ENCODE measurements around the gene EPHX1. TPM values are rescaled to one million over a fixed set of nuclear protein-coding genes. Genes with fewer than 3 reads are reported as not detected.

EPHX1 gene
- total and polyA plus RNA-seq, 2 of the 8 experiments (the other 6 are each of a cell fraction or from before 2014, with no cell fraction given): 45.3 to 79.1 TPM

DNA sequence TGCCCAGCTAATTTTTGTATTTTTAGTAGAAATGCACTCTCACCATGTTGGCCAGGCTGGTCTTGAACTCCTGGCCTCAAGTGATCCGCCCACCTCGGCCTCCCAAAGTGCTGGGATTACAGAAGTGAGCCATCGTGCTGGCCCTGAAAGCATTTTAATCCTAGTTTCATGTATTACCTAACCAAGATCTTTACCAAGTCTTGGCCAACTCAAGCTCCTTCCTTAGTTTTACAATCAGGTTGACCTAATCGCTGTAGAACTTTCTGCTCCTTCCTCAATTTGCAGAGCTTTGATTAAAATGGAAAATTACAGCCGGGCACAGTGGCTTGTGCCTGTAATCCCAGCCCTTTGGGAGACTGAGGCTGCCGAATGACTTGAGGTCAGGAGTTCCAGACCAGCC, 75.4 kb downstream of the EPHX1 start:
- Histone ChIP-seq H2BK15ac (ENCODE audit: low read length) (no peak overlapping the region), H2BK5ac (ENCODE audit: low read depth, low read length) (no peak overlapping the region), H3K9me3 (ENCODE audit: insufficient read depth in 2 of 2, low read depth in 1 of 2, low read length in 1 of 2) (no peaks in the 10 kb centered on the region), H3K27ac (ENCODE audit: low read depth, low read length) (no peak overlapping the region), H2BK12ac (ENCODE audit: low read depth, low read length) (no peak overlapping the region), H4K5ac (ENCODE audit: insufficient read length, low read depth, low read length) (no peak overlapping the region), H2BK120ac (replicated peaks; ENCODE audit: low read depth, low read length) (no peak overlapping the region), H2AK5ac (ENCODE audit: low read depth, low read length) (no peak overlapping the region), H3K23ac (ENCODE audit: insufficient read length) (no peak overlapping the region), H3K27me3 (replicated peaks in 1 of 4; ENCODE audit: control insufficient read depth in 3 of 4, extremely low read depth in 1 of 4, insufficient read depth in 3 of 4, low read length in 3 of 4) (peaks cover 0 to 26% (median 13%) of the 10 kb centered on the region in 4 experiments; a peak in 5 of 7 replicates), H3K56ac (replicated peaks; ENCODE audit: insufficient read length, low read depth, low read length) (no peak overlapping the region), H3K79me1 (ENCODE audit: low read depth, low read length) (peaks cover 6% of the 10 kb centered on the region; the same call in 1 of the 2 replicates), H4K91ac (replicated peaks; ENCODE audit: insufficient read length, low read length) (no peak overlapping the region), H2AFZ (ENCODE audit: low read length) (no peak overlapping the region), H3K36me3 (ENCODE audit: control insufficient read depth in 2 of 4, insufficient read depth in 4 of 4, low read length in 3 of 4) (no peaks in the 10 kb centered on the region), H3K23me2 (ENCODE audit: low read depth, low read length) (peaks cover 9% of the 10 kb centered on the region; the same call in 1 of the 2 replicates), H3K4ac (replicated peaks; ENCODE audit: insufficient read length, low read depth, low read length) (no peak overlapping the region), H3K79me2 (ENCODE audit: control insufficient read depth in 1 of 2, insufficient read depth in 2 of 2, low read length in 2 of 2) (peaks cover 0 to 5% of the 10 kb centered on the region in 2 experiments; a peak in 1 of 4 replicates), H3K9ac (replicated peaks in 1 of 4; ENCODE audit: extremely low read depth in 1 of 4, low read depth in 3 of 4, low read length in 3 of 4) (no peak overlapping the region), H3K4me2 (ENCODE audit: insufficient read depth in 1 of 2, low read depth in 2 of 2, low read length in 2 of 2) (no peak overlapping the region), H3K14ac (ENCODE audit: insufficient read length) (no peak overlapping the region), H3K18ac (ENCODE audit: extremely low read depth, low read length) (no peak overlapping the region), H3K4me3 (ENCODE audit: extremely low read depth in 1 of 4, insufficient read depth in 2 of 4, low read depth in 3 of 4, low read length in 4 of 4) (no peak overlapping the region), H4K8ac (ENCODE audit: extremely low read depth, insufficient read depth, low read length) (no peak overlapping the region), H2BK20ac (ENCODE audit: low read length) (no peak overlapping the region), H3K4me1 (replicated peaks in 1 of 4; ENCODE audit: control insufficient read depth in 3 of 4, insufficient read depth in 4 of 4, low read length in 3 of 4) (peaks cover 18 to 34% (median 27%) of the 10 kb centered on the region in 4 experiments), H4K20me1 (replicated peaks in 1 of 2; ENCODE audit: control insufficient read depth in 1 of 2, insufficient read depth in 2 of 2, low read length in 2 of 2) (peaks cover 2 to 4% of the 10 kb centered on the region in 2 experiments)
- no peak for FAIRE-seq
- no peak for TF ChIP-seq JUN (IDR thresholded peaks at IDR 0.05; ENCODE audit: low read depth, low read length)
- TF ChIP-seq EP300 (IDR thresholded peaks at IDR 0.05; ENCODE audit: borderline replicate concordance in 1 of 2, low read depth in 2 of 2, low read length in 2 of 2): no peak
- TF ChIP-seq RBBP5 (IDR thresholded peaks at IDR 0.05; ENCODE audit: borderline replicate concordance, low read depth, low read length): no peak
- CTCF ChIA-PET (ENCODE audit: partially characterized antibody): interaction anchor here (0.7 to 21.3 kb wide), 7 partner anchors 7 to 76 kb away, joined by 3 to 406 read pairs (median 3); no protein-coding TSS in a partner anchor
- POLR2A ChIA-PET (ENCODE audit: partially characterized antibody): interaction anchor here (0.9 to 2.8 kb wide), 4 partner anchors 12 to 26 kb away, joined by 3 to 7 read pairs (median 5); no protein-coding TSS in a partner anchor
- DNase-seq (ENCODE audit: low read depth in 1 of 2, low spot score in 2 of 2): no peak
- 88% methylated on average over 6 of the region's 6 CpGs; no CpG with 5 or more reads in 1 of the 2 experiments for WGBS, 2 experiments (ENCODE audit: extremely low coverage in 1 of 2, insufficient coverage in 1 of 2, insufficient read length in 1 of 2, insufficient replicate concordance in 2 of 2, low coverage in 1 of 2, low lambda C conversion rate in 2 of 2, missing lambda C conversion rate in 1 of 2)
